Activated T-cell treated with anti-CD3 and anti-CD28 coated beads, Interleukin-2, amount 50 U/mL, for 72 hours (primary cell): ENCODE data around the gene SHPK. TPM values are rescaled to one million over a fixed set of nuclear protein-coding genes. Genes with fewer than 3 reads are reported as not detected.

Experiments
- ATAC-seq, 2 donors: fragments of 150-1000 bp; cut with Tn5 transposase; replicated peaks in 1 of 2; 2 replicates each; pipeline ENCODE4 v1.10.0; 2021; ENCODE audit warnings: moderate library complexity in 2 of 2, mild to moderate bottlenecking in 1 of 2
- DNase-seq, 2 donors: peaks; one replicate each; pipeline ENCODE4 v3.0.0; 2021 to 2022; ENCODE audit warnings: mixed read lengths in 1 of 2
- H3K27ac Mint-ChIP-seq: one replicate; pipeline ENCODE4 v1.8.0; 2022; ENCODE audit warnings: mild to moderate bottlenecking, moderate library complexity, mixed read lengths
- H3K27me3 Mint-ChIP-seq: one replicate; pipeline ENCODE4 v1.8.0; 2022; ENCODE audit warnings: low read depth, mixed read lengths
- H3K36me3 Mint-ChIP-seq, 2 donors: one replicate each; pipeline ENCODE4 v1.8.0; 2022; ENCODE audit warnings: mixed read lengths in 2 of 2, mild to moderate bottlenecking in 1 of 2; ENCODE audit not compliant: insufficient read depth in 2 of 2
- H3K4me1 Mint-ChIP-seq: one replicate; pipeline ENCODE4 v1.8.0; 2022; ENCODE audit warnings: low read depth, mixed read lengths
- H3K4me3 Mint-ChIP-seq, 2 donors: one replicate each; pipeline ENCODE4 v1.8.0; 2022; ENCODE audit warnings: mild to moderate bottlenecking in 2 of 2, mixed read lengths in 2 of 2, moderate library complexity in 2 of 2
- H3K9me3 Mint-ChIP-seq, 2 donors: one replicate each; pipeline ENCODE4 v1.8.0; 2022; ENCODE audit warnings: mixed read lengths in 2 of 2
- total RNA-seq, 2 donors: library from RNA; stranded (reverse); gene quantifications; one replicate each; pipeline ENCODE4 v1.2.3, GENCODE V29; 2022

Gene SHPK
- total RNA-seq, 2 donors from 2014 or later = 9.2 to 9.4 TPM

- DNase-seq (no peak), ATAC-seq (no peak)
- Mint-ChIP-seq H3K27me3 (no peaks in the 10 kb centered on the region), H3K36me3 (peaks cover 2 to 5% of the 10 kb centered on the region in 2 donors), H3K9me3 (no peaks in the 10 kb centered on the region), H3K27ac (no peak overlapping the region), H3K4me1 (peaks cover 19% of the 10 kb centered on the region), H3K4me3 (no peak overlapping the region)
Observed at GRCh38 chr17:3632287-3632686, 3.8 kb downstream of the SHPK start.

- Mint-ChIP-seq H3K36me3 (peaks cover 2 to 16% of the 10 kb centered on the region in 2 donors), H3K4me1 (peaks cover 15% of the 10 kb centered on the region), H3K27ac (no peak overlapping the region), H3K27me3 (no peaks in the 10 kb centered on the region), H3K4me3 (no peak overlapping the region), H3K9me3 (no peaks in the 10 kb centered on the region)
- DNase-seq = no peak
- ATAC-seq = no peak
Observed at GRCh38 chr17:3630781-3631180, 5.3 kb downstream of the SHPK start.

GRCh38 chr17:3627769-3628167 lies 8.3 kb downstream of the SHPK start:
- Mint-ChIP-seq H3K4me3 (no peak overlapping the region), H3K36me3 (peaks cover 2 to 20% of the 10 kb centered on the region in 2 donors), H3K9me3 (no peaks in the 10 kb centered on the region)

GRCh38 chr17:3626831-3627768 lies 8.9 kb downstream of the SHPK start:
- peaks cover 2 to 20% of the 10 kb centered on the region in 2 donors for H3K36me3 Mint-ChIP-seq
- no peaks in the 10 kb centered on the region for H3K27me3 Mint-ChIP-seq
- no peak overlapping the region for H3K4me3 Mint-ChIP-seq
- ATAC-seq (no peak), DNase-seq (no peak)
- no peaks in the 10 kb centered on the region for H3K9me3 Mint-ChIP-seq
- H3K27ac Mint-ChIP-seq = no peak overlapping the region
- no peaks in the 10 kb centered on the region for H3K4me1 Mint-ChIP-seq

More at GRCh38 chr17:3627769-3628167, 8.3 kb downstream of the SHPK start:
- Mint-ChIP-seq H3K4me1 (no peaks in the 10 kb centered on the region), H3K27ac (no peak overlapping the region), H3K27me3 (no peaks in the 10 kb centered on the region)
- DNase-seq = no peak
- no peak for ATAC-seq

GRCh38 chr17:3622977-3623594 lies 13.0 kb downstream of the SHPK start:
- no peak for ATAC-seq
- Mint-ChIP-seq H3K4me3 (no peak overlapping the region), H3K36me3 (peaks cover 0 to 35% of the 10 kb centered on the region in 2 donors), H3K9me3 (no peaks in the 10 kb centered on the region), H3K27me3 (no peaks in the 10 kb centered on the region), H3K4me1 (no peaks in the 10 kb centered on the region), H3K27ac (no peak overlapping the region)
- no peak for DNase-seq

- no peak overlapping the region for H3K27ac Mint-ChIP-seq
- H3K4me3 Mint-ChIP-seq = no peak overlapping the region
- no peak for ATAC-seq
- no peaks in the 10 kb centered on the region for H3K9me3 Mint-ChIP-seq
- no peaks in the 10 kb centered on the region for H3K27me3 Mint-ChIP-seq
- H3K36me3 Mint-ChIP-seq = peaks cover 3 to 32% of the 10 kb centered on the region in 2 donors
- H3K4me1 Mint-ChIP-seq = no peaks in the 10 kb centered on the region
- no peak for DNase-seq
Observed at GRCh38 chr17:3621146-3621720, 14.8 kb downstream of the SHPK start.

GRCh38 chr17:3615160-3615870 lies 20.7 kb downstream of the SHPK start:
- no peaks in the 10 kb centered on the region for H3K27me3 Mint-ChIP-seq
- ATAC-seq = no peak

GRCh38 chr17:3613124-3613523 lies 22.9 kb downstream of the SHPK start:
- H3K27ac Mint-ChIP-seq = no peak overlapping the region
- no peaks in the 10 kb centered on the region for H3K27me3 Mint-ChIP-seq
- H3K4me3 Mint-ChIP-seq = no peak overlapping the region
- no peaks in the 10 kb centered on the region for H3K9me3 Mint-ChIP-seq
- H3K36me3 Mint-ChIP-seq = peaks cover 5 to 11% of the 10 kb centered on the region in 2 donors
- no peak for ATAC-seq
- no peaks in the 10 kb centered on the region for H3K4me1 Mint-ChIP-seq
- DNase-seq = no peak

More at GRCh38 chr17:3615160-3615870, 20.7 kb downstream of the SHPK start:
- H3K4me1 Mint-ChIP-seq = no peaks in the 10 kb centered on the region
- no peaks in the 10 kb centered on the region for H3K9me3 Mint-ChIP-seq
- H3K4me3 Mint-ChIP-seq = no peak overlapping the region
- no peak overlapping the region for H3K27ac Mint-ChIP-seq
- peaks cover 5 to 16% of the 10 kb centered on the region in 2 donors for H3K36me3 Mint-ChIP-seq
- no peak for DNase-seq

GRCh38 chr17:3610523-3610922 lies 25.5 kb downstream of the SHPK start:
- Mint-ChIP-seq H3K4me3 (no peak overlapping the region), H3K36me3 (peaks cover 1 to 7% of the 10 kb centered on the region in 2 donors), H3K4me1 (no peaks in the 10 kb centered on the region), H3K27ac (no peak overlapping the region), H3K27me3 (no peaks in the 10 kb centered on the region), H3K9me3 (no peaks in the 10 kb centered on the region)
- DNase-seq (no peak), ATAC-seq (no peak)

GRCh38 chr17:3609689-3610088 lies 26.4 kb downstream of the SHPK start:
- ATAC-seq (no peak), DNase-seq (no peak)
- H3K4me3 Mint-ChIP-seq = no peak overlapping the region
- H3K9me3 Mint-ChIP-seq = no peaks in the 10 kb centered on the region
- H3K27ac Mint-ChIP-seq = no peak overlapping the region
- H3K4me1 Mint-ChIP-seq = no peaks in the 10 kb centered on the region
- H3K27me3 Mint-ChIP-seq = no peaks in the 10 kb centered on the region
- peaks cover 0 to 6% of the 10 kb centered on the region in 2 donors for H3K36me3 Mint-ChIP-seq

GRCh38 chr17:3603870-3604259 lies 32.2 kb downstream of the SHPK start:
- ATAC-seq (no peak), DNase-seq (no peak)
- H3K36me3 Mint-ChIP-seq = peaks cover 0 to 6% of the 10 kb centered on the region in 2 donors
- no peaks in the 10 kb centered on the region for H3K9me3 Mint-ChIP-seq
- H3K4me3 Mint-ChIP-seq = no peak overlapping the region
- H3K27ac Mint-ChIP-seq = no peak overlapping the region
- H3K27me3 Mint-ChIP-seq = no peaks in the 10 kb centered on the region
- no peaks in the 10 kb centered on the region for H3K4me1 Mint-ChIP-seq

GRCh38 chr17:3603119-3603869 lies 32.8 kb downstream of the SHPK start:
- Mint-ChIP-seq H3K36me3 (peaks cover 0 to 4% of the 10 kb centered on the region in 2 donors), H3K27ac (no peak overlapping the region)

More at GRCh38 chr17:3603119-3603869, 32.8 kb downstream of the SHPK start:
- H3K9me3 Mint-ChIP-seq = no peaks in the 10 kb centered on the region
- no peaks in the 10 kb centered on the region for H3K4me1 Mint-ChIP-seq
- no peaks in the 10 kb centered on the region for H3K27me3 Mint-ChIP-seq
- DNase-seq (no peak), ATAC-seq (no peak)
- no peak overlapping the region for H3K4me3 Mint-ChIP-seq
